GM18526 (cell line): ENCODE results near the gene SLC12A7.

Source experiments
- POLR2A ChIP-seq: IDR thresholded peaks from 3 replicates; pipeline ENCODE4 v1.6.1; 2011; ENCODE audit not compliant: insufficient read length; ENCODE audit errors: extremely low read depth

SLC12A7 gene

DNA sequence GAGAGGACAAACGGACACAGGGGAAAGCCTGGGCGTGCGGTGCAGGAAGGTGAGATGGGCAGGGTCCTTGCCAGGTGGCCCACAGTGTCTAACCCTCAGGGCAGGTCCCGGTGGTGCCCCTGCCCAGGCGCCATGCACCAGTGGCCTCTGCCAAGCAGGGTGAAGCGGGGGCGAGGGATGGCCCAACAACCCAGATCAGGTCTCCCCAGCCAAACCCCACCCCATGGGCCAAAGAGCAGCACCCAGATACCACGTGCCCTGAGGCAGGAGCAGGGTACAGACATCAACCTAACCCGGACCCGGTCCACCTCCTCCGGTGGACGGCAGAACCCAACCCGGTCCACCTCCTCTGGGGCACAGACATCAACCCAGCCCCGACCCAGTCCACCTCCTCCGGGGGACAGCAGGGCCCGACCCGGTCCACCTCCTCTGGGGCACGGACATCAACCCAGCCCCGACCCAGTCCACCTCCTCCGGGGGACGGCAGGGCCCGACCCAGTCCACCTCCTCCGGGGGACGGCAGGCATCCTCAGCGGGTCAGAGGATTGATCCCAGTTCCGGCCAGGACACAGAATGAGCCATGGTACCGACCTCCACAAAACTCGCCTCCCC is 12.8 kb downstream of the SLC12A7 start:
- no peak for TF ChIP-seq POLR2A

DNA sequence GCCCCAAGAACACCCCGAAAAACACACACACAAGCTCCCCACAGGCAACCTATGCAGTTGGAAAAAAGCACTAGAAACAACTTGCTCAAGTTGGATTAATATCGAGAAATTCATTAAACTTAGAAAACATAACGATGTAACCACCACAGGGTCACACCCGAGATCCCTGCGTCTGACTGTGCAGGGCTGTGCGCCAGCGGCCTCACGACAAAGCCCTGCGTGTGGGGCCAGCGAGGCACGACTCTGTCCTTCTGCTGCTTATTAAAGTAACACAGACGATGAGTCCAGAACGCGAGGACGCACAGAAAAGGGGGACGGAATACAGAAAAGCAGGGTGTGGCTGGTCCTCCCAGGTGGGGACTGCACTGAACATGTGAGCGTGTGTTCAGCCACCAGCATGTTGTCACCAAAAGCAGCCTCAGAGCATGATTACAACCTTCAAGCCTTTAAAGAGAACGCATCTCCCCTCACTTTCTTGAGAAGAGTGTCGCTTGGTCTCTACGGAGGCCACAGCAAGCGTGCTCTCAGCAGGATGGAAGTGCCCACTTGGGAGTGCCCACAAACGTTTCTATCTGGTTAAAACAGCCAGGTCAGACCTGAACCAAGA is 14.4 kb downstream of the SLC12A7 start:
- no peak for TF ChIP-seq POLR2A

DNA sequence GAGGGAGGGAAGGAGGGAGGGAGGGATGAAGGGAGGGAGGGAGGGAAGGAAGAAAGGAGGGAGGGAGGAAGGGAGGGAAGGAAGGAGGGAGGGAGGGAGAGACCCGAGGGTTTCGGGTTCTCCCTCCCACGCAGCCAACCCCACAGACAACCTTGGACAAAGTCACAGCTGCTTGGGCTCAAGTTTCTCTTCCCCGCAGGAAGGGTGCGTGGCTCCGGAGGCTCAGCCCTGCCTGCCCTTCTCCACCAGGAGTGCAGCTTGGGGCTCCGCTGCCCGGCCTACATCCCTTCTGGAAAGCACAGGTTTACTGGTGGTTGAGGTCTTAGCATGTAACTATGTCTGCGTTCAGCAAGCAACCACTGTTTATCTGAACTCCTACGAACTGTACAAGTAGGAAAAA is 15.0 kb downstream of the SLC12A7 start:
- no peak for TF ChIP-seq POLR2A

- TF ChIP-seq POLR2A = no peak
Measured at GRCh38 chr5:1095990-1096363, 15.9 kb downstream of the SLC12A7 start.

DNA sequence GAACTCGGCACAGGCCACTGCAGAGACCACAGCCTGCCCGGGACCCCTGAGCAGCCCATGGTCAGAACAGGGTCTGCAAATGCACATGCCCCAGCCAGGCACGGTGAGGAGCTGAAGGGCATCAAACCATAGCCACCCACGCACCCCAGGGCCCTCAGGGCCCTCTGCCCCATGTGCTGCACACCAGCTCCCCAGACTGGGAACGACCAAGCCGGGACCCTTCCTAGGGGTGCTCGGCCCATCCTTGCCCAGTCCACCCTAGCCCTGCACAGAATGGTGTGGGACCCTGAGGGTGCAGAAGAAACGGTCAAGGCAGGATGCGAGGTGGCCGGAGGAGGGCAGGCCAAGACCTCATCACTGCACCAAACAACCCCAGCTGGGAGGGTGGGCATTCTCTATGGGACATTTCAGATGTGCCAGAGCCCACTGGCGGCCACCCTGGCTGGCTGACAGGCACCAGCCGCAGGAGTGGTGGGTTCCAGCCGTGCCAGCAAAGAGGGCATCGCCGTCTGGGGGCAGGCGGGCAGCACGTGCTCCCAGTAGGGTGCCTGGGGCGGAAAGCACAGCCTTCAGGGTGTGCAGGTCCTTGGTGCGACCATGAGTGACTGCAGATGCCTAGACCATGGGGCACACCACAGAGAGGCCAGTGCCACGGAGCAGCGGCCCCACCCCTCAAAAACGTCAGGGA is 16.4 kb downstream of the SLC12A7 start:
- TF ChIP-seq POLR2A = no peak

GRCh38 chr5:1094670-1095190 is 17.1 kb downstream of the SLC12A7 start:
- no peak for TF ChIP-seq POLR2A

- TF ChIP-seq POLR2A = no peak
Measured at GRCh38 chr5:1093361-1093760, 18.5 kb downstream of the SLC12A7 start.

- no peak for TF ChIP-seq POLR2A
Measured at GRCh38 chr5:1092122-1092521, 19.7 kb downstream of the SLC12A7 start.

DNA sequence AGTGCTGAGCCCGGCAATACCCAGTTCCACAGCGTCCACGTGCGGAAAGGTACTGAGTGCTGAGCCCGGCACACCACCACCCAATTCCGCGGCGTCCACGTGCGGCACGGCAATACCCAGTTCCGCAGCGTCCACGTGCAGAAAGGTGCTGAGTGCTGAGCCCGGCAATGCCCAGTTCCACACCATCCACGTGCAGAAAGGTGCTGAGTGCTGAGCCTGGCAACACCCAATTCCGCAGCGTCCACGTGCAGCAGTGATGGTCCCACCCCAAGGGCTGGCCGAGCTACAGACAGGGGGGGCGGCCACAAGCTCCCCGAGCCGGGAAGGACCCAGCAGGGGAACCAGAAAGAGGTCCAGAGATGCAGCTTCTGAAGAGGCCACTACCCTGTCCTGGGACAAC is 20.2 kb downstream of the SLC12A7 start:
- TF ChIP-seq POLR2A = no peak

GRCh38 chr5:1090538-1090937 is 21.3 kb downstream of the SLC12A7 start:
- no peak for TF ChIP-seq POLR2A

- no peak for TF ChIP-seq POLR2A
Measured at GRCh38 chr5:1089621-1090040, 22.2 kb downstream of the SLC12A7 start.

- TF ChIP-seq POLR2A = no peak
Measured at GRCh38 chr5:1089146-1089545, 22.7 kb downstream of the SLC12A7 start.

DNA sequence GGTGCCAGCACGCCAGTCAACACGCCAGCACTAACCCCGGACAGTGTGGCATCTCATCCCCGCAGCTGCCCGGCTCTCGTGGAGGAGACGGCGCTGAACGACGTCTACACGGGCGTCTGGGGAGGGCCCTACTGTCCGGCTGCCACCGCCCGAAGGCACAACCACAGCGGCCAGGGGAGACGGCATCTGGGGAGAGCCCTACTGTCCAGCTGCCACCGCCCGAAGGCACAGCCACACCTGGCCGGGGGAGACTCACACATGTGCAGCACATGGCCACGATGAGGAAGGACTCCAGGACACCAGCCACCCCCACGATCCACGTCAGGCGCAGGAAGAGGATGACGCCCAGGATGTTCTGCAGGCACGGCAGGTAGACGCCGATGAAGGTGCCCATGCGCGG is 23.1 kb downstream of the SLC12A7 start:
- no peak for TF ChIP-seq POLR2A

DNA sequence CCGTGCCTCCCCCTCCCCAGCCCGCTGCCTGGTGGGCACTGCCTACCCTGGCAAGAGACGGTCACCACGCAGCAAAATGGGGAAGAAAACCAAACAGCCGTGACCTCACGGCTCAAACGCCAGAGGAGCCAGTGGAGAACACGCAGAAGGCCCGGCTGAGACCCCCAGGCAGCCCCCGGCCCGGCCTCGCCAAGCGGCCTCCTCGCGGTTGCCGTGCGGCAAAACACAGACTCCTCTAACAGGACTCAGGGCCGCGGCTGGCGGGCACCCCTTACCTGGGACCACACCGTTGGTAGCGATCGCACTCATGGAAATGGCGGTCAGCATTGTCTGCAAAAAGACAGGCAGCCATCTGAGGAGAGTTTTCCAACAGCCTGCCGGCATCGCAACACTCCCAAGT is 23.8 kb downstream of the SLC12A7 start:
- no peak for TF ChIP-seq POLR2A

GRCh38 chr5:1087428-1087827 is 24.4 kb downstream of the SLC12A7 start:
- no peak for TF ChIP-seq POLR2A

- no peak for TF ChIP-seq POLR2A
Measured at GRCh38 chr5:1086871-1087270, 25.0 kb downstream of the SLC12A7 start.
